H9 (cell line): ENCODE measurements around the gene LFNG. TPM values are rescaled to one million over a fixed set of nuclear protein-coding genes. Genes with fewer than 3 reads are reported as not detected.

Source experiments
- DNase-seq: peaks from one replicate; pipeline ENCODE4 v3.0.0-alpha.2; 2017
- H2AFZ ChIP-seq: one replicate; pipeline ENCODE4 v1.6.1; 2013; ENCODE audit warnings: mild to moderate bottlenecking, low read length, control low read depth, moderate library complexity
- H2AK5ac ChIP-seq: 2 replicates; pipeline ENCODE4 v1.6.1; 2013; ENCODE audit warnings: low read length, control low read depth, mixed read lengths; ENCODE audit not compliant: insufficient read length
- H2BK120ac ChIP-seq: one replicate; pipeline ENCODE4 v1.6.1; 2013; ENCODE audit warnings: low read depth, mild to moderate bottlenecking, low read length, control low read depth, inconsistent platforms; ENCODE audit not compliant: poor library complexity, severe bottlenecking
- H2BK12ac ChIP-seq: 2 replicates; pipeline ENCODE4 v1.6.1; 2013; ENCODE audit warnings: low read length, control low read depth, mixed read lengths, low read depth; ENCODE audit not compliant: insufficient read length
- H2BK15ac ChIP-seq: 2 replicates; pipeline ENCODE4 v1.6.1; 2013; ENCODE audit warnings: low read depth, low read length, control low read depth
- H2BK20ac ChIP-seq: one replicate; pipeline ENCODE4 v1.6.1; 2013; ENCODE audit warnings: low read depth, mild to moderate bottlenecking, low read length, control low read depth, inconsistent platforms; ENCODE audit not compliant: poor library complexity, severe bottlenecking
- H2BK5ac ChIP-seq: 2 replicates; pipeline ENCODE4 v1.6.1; 2013; ENCODE audit warnings: low read length, control low read depth, mixed read lengths; ENCODE audit not compliant: insufficient read length
- H3K14ac ChIP-seq: 2 replicates; pipeline ENCODE4 v1.6.1; 2013; ENCODE audit warnings: low read length, control low read depth; ENCODE audit not compliant: insufficient read depth
- H3K18ac ChIP-seq: 2 replicates; pipeline ENCODE4 v1.6.1; 2013; ENCODE audit warnings: low read depth, mild to moderate bottlenecking, mixed read lengths, low read length, control low read depth; ENCODE audit not compliant: insufficient read length
- H3K23ac ChIP-seq: 2 replicates; pipeline ENCODE4 v1.6.1; 2013; ENCODE audit warnings: low read length, control low read depth, mixed read lengths, low read depth; ENCODE audit not compliant: insufficient read length
- H3K23me2 ChIP-seq: 2 replicates; pipeline ENCODE4 v1.6.1; 2013; ENCODE audit warnings: low read depth, mild to moderate bottlenecking, mixed read lengths, low read length, control low read depth; ENCODE audit not compliant: insufficient read length, poor library complexity, severe bottlenecking
- H3K27ac ChIP-seq: 2 replicates; pipeline ENCODE4 v1.5.1; 2013; ENCODE audit warnings: low read length, control low read depth, mixed read lengths, low read depth; ENCODE audit not compliant: insufficient read length
- H3K27me3 ChIP-seq: 2 replicates; pipeline ENCODE4 v1.6.1; 2013; ENCODE audit warnings: low read length, control low read depth, inconsistent platforms; ENCODE audit not compliant: insufficient read depth
- H3K4ac ChIP-seq: 2 replicates; pipeline ENCODE4 v1.6.1; 2013; ENCODE audit warnings: low read depth, mild to moderate bottlenecking, control low read depth, inconsistent platforms, low read length, moderate library complexity
- H3K4me1 ChIP-seq: 2 replicates; pipeline ENCODE4 v1.6.1; 2013; ENCODE audit warnings: low read length, control low read depth, inconsistent platforms; ENCODE audit not compliant: insufficient read depth
- H3K4me2 ChIP-seq: 2 replicates; pipeline ENCODE4 v1.6.1; 2013; ENCODE audit warnings: low read length, control low read depth, mixed read lengths; ENCODE audit not compliant: insufficient read length, insufficient read depth
- H3K56ac ChIP-seq: 2 replicates; pipeline ENCODE4 v1.6.1; 2013; ENCODE audit warnings: low read depth, mild to moderate bottlenecking, mixed read lengths, low read length, control low read depth; ENCODE audit not compliant: insufficient read length
- H3K79me1 ChIP-seq: 2 replicates; pipeline ENCODE4 v1.6.1; 2013; ENCODE audit warnings: low read depth, mild to moderate bottlenecking, moderate library complexity, low read length, control low read depth, inconsistent platforms; ENCODE audit not compliant: insufficient read depth, poor library complexity, severe bottlenecking
- H3K79me2 ChIP-seq: 2 replicates; pipeline ENCODE4 v1.6.1; 2013; ENCODE audit warnings: low read length, control low read depth, inconsistent platforms; ENCODE audit not compliant: insufficient read depth
- H3K9ac ChIP-seq: 2 replicates; pipeline ENCODE4 v1.6.1; 2013; ENCODE audit warnings: low read length, control low read depth, mixed read lengths; ENCODE audit not compliant: insufficient read length; ENCODE audit errors: extremely low read depth
- H3K9me3 ChIP-seq: one replicate; pipeline ENCODE4 v1.6.1; 2013; ENCODE audit warnings: low read depth, low read length, inconsistent platforms; ENCODE audit not compliant: control insufficient read depth
- H3T11ph ChIP-seq: one replicate; pipeline ENCODE4 v1.6.1; 2013; ENCODE audit warnings: mild to moderate bottlenecking, low read length, control low read depth, inconsistent platforms
- H4K20me1 ChIP-seq: one replicate; pipeline ENCODE4 v1.6.1; 2013; ENCODE audit not compliant: control insufficient read depth, insufficient read length, insufficient read depth
- H4K5ac ChIP-seq: 2 replicates; pipeline ENCODE4 v1.6.1; 2013; ENCODE audit warnings: low read depth, mild to moderate bottlenecking, mixed read lengths, low read length, control low read depth; ENCODE audit not compliant: insufficient read length
- H4K8ac ChIP-seq: replicated peaks from 2 replicates; pipeline ENCODE4 v1.6.1; 2013; ENCODE audit warnings: low read length, control low read depth, mixed read lengths, low read depth; ENCODE audit not compliant: insufficient read length
- H4K91ac ChIP-seq: 2 replicates; pipeline ENCODE4 v1.6.1; 2013; ENCODE audit warnings: low read depth, mild to moderate bottlenecking, moderate library complexity, mixed read lengths, low read length, control low read depth; ENCODE audit not compliant: insufficient read length
- H3K27ac Mint-ChIP-seq, 3 experiments: 2 replicates in 2 of 3; 3 replicates in 1 of 3; pipeline ENCODE4 v1.8.0; 2020 to 2021; ENCODE audit warnings: mixed read lengths in 3 of 3, mild to moderate bottlenecking in 1 of 3, moderate library complexity in 1 of 3
- H3K27me3 Mint-ChIP-seq: 2 replicates; pipeline ENCODE4 v1.8.0; 2021; ENCODE audit warnings: low read depth, mild to moderate bottlenecking, moderate library complexity, mixed read lengths
- H3K36me3 Mint-ChIP-seq, 3 experiments: 2 replicates in 2 of 3; 3 replicates in 1 of 3; pipeline ENCODE4 v1.8.0; 2020 to 2021; ENCODE audit warnings: low read depth in 3 of 3, mixed read lengths in 3 of 3; ENCODE audit not compliant: insufficient read depth in 1 of 3
- H3K4me1 Mint-ChIP-seq, 2 experiments: 2 replicates each; pipeline ENCODE4 v1.8.0; 2020; ENCODE audit warnings: mixed read lengths in 2 of 2
- H3K4me3 Mint-ChIP-seq, 2 experiments: 2 replicates in 1 of 2; 3 replicates in 1 of 2; pipeline ENCODE4 v1.8.0; 2020 to 2021; ENCODE audit warnings: mild to moderate bottlenecking in 2 of 2, mixed read lengths in 2 of 2, moderate library complexity in 1 of 2
- H3K9me3 Mint-ChIP-seq, 2 experiments: 2 replicates in 1 of 2; 3 replicates in 1 of 2; pipeline ENCODE4 v1.8.0; 2020; ENCODE audit warnings: mild to moderate bottlenecking in 2 of 2, mixed read lengths in 2 of 2, moderate library complexity in 1 of 2
- CTCF ChIP-seq: fragments of 200-600 bp; sonication (generic); conservative IDR thresholded peaks from 3 replicates; pipeline ENCODE4 v1.8.0; 2021; ENCODE audit warnings: antibody characterized with exemption, mild to moderate bottlenecking
- WGBS: extraction: QIAGEN DNeasy Blood & Tissue Kit; methylation state at CpG from one replicate; pipeline ENCODE4 v1.1.7; 2013; ENCODE audit warnings: missing lambda C conversion rate, low lambda C conversion rate, mixed read lengths; ENCODE audit not compliant: insufficient read length; ENCODE audit errors: extremely low coverage; 5-methylcytosine and 5-hydroxymethylcytosine counted together
- total RNA-seq: library from RNA; stranded (reverse); gene quantifications from 2 replicates; pipeline ENCODE4 v1.2.1, GENCODE V29; 2021

The LFNG gene
- total RNA-seq, 1 experiment from 2014 or later = 52.9 TPM

GRCh38 chr7:2571409-2571808, 51.8 kb downstream of the LFNG start:
- Histone ChIP-seq H4K91ac (no peak overlapping the region), H4K8ac (no peak overlapping the region), H2AK5ac (no peak overlapping the region), H3K14ac (no peak overlapping the region), H3K9ac (no peak overlapping the region), H3T11ph (no peak overlapping the region), H3K18ac (no peak overlapping the region), H2BK12ac (no peak overlapping the region), H3K27me3 (no peaks in the 10 kb centered on the region), H2BK20ac (no peak overlapping the region), H3K4ac (no peak overlapping the region), H2BK15ac (no peak overlapping the region), H3K23me2 (no peaks in the 10 kb centered on the region), H3K23ac (no peak overlapping the region), H3K79me2 (no peaks in the 10 kb centered on the region), H3K4me2 (no peak overlapping the region), H2AFZ (no peak overlapping the region), H3K56ac (no peak overlapping the region), H3K79me1 (no peaks in the 10 kb centered on the region), H3K27ac (no peak overlapping the region), H4K20me1 (no peaks in the 10 kb centered on the region), H2BK120ac (no peak overlapping the region), H3K9me3 (no peaks in the 10 kb centered on the region), H4K5ac (no peak overlapping the region), H2BK5ac (no peak overlapping the region), H3K4me1 (no peaks in the 10 kb centered on the region)
- peaks cover 0 to 3% of the 10 kb centered on the region in 2 experiments; a peak in 2 of 5 replicates for H3K9me3 Mint-ChIP-seq
- DNase-seq = no peak
- WGBS = no CpG with 5 or more reads among the region's 15 CpGs
- no peaks in the 10 kb centered on the region for H3K27me3 Mint-ChIP-seq
- no peak for TF ChIP-seq CTCF
- peaks cover 9 to 14% of the 10 kb centered on the region in 2 experiments for H3K4me1 Mint-ChIP-seq
- H3K4me3 Mint-ChIP-seq = no peak overlapping the region
- H3K36me3 Mint-ChIP-seq = peaks cover 0 to 3% (median 0%) of the 10 kb centered on the region in 3 experiments; a peak in 2 of 7 replicates
- H3K27ac Mint-ChIP-seq = peak overlapping the region in 1 of 3 experiments; percentile 46; a peak in 1 of 7 replicates
